Coronary artery (tissue), 2 donors: ENCODE results near the gene GPR17.
A peak's percentile ranks its signal among the peaks of the same experiment; 100 is the strongest.

Source experiments
- DNase-seq: peaks from one replicate; pipeline ENCODE4 v3.0.0-alpha.2; 2017; ENCODE audit warnings: low spot score
- H3K27ac ChIP-seq, 2 donors: fragments of 200-600 bp; sonication (generic); one replicate each; pipeline ENCODE4 v1.5.1; 2016 to 2019
- H3K4me3 ChIP-seq: fragments of 200-600 bp; sonication (generic); 2 replicates; pipeline ENCODE4 v1.5.1; 2016; ENCODE audit warnings: mild to moderate bottlenecking, moderate library complexity
- CTCF ChIP-seq: fragments of 200-600 bp; sonication (generic); IDR thresholded peaks from one replicate; pipeline ENCODE4 v1.5.1; 2019; ENCODE audit warnings: antibody characterized with exemption

Gene GPR17

GRCh38 chr2:127675331-127676261 is 29.6 kb downstream of the GPR17 start, which contains the start of gene LIMS2:
Gene LIMS2, minus strand, starts transcription at chr2:127675530. Its CDS starts 506 bp downstream, at chr2:127675024.
- peak; percentile 86 for DNase-seq
- Histone ChIP-seq H3K27ac (peak within 1 kb of the TSS; percentile 94 to 95), H3K4me3 (peak within 1 kb of the TSS; percentile 87)
- no peak for TF ChIP-seq CTCF

GRCh38 chr2:127676906-127677305 is 31.0 kb downstream of the GPR17 start:
- H3K27ac ChIP-seq: peak overlapping the region in 1 of 2 donors; percentile 65
- DNase-seq: peak; percentile 80
- no peak for TF ChIP-seq CTCF
- H3K4me3 ChIP-seq: no peak overlapping the region

GRCh38 chr2:127678531-127678930 is 32.6 kb downstream of the GPR17 start:
- H3K27ac ChIP-seq: no peak overlapping the region
- no peak overlapping the region for H3K4me3 ChIP-seq
- DNase-seq: peak; percentile 52
- no peak for TF ChIP-seq CTCF

- Histone ChIP-seq H3K4me3 (no peak overlapping the region), H3K27ac (no peak overlapping the region)
- TF ChIP-seq CTCF: no peak
- DNase-seq: peak; percentile 59
Measured at GRCh38 chr2:127678991-127679390, 33.0 kb downstream of the GPR17 start.

GRCh38 chr2:127679680-127680361 is 33.9 kb downstream of the GPR17 start:
- no peak overlapping the region for H3K4me3 ChIP-seq
- peak; percentile 43 for DNase-seq
- H3K27ac ChIP-seq: no peak overlapping the region
- TF ChIP-seq CTCF: no peak

GRCh38 chr2:127680706-127681287 is 34.8 kb downstream of the GPR17 start:
- TF ChIP-seq CTCF: no peak
- Histone ChIP-seq H3K4me3 (peak overlapping the region; percentile 64), H3K27ac (peak overlapping the region; percentile 24 to 70)
- no peak for DNase-seq
